Measurements from ENCODE around the gene MYO9A. TPM values are rescaled to one million over a fixed set of nuclear protein-coding genes. Genes with fewer than 3 reads are reported as not detected.

MYO9A gene
- total RNA-seq, 2 donors from 2014 or later, result 34.9 to 36.4 TPM

GRCh38 chr15:72063186-72063585, 54.8 kb downstream of the MYO9A start:
- H3K4me1 Mint-ChIP-seq, result peaks cover 27% of the 10 kb centered on the region
- no peaks in the 10 kb centered on the region for H3K36me3 Mint-ChIP-seq (ENCODE audit: low read depth)
- DNase-seq, result no peak
- Histone ChIP-seq H3K9me3 (ENCODE audit: control insufficient read depth, low read length) (peaks cover 5% of the 10 kb centered on the region), H3K4me3 (ENCODE audit: low read length) (no peak overlapping the region), H3K36me3 (ENCODE audit: control insufficient read depth, insufficient read depth, low read length) (no peaks in the 10 kb centered on the region), H3K4me1 (ENCODE audit: control insufficient read depth, insufficient read depth, low read length) (peaks cover 8% of the 10 kb centered on the region), H3K27ac (ENCODE audit: low read depth, low read length) (no peak overlapping the region), H3K9ac (ENCODE audit: extremely low read depth, low read length, poor library complexity, severe bottlenecking) (no peak overlapping the region), H3K27me3 (ENCODE audit: control insufficient read depth, insufficient read depth, low read length, poor library complexity, severe bottlenecking) (no peaks in the 10 kb centered on the region)
- no peaks in the 10 kb centered on the region for H3K9me3 Mint-ChIP-seq
- no peak for TF ChIP-seq CTCF (conservative IDR thresholded peaks at IDR 0.05)
- no peak overlapping the region for H3K4me3 Mint-ChIP-seq
- no peak overlapping the region for H3K27ac Mint-ChIP-seq
- no peaks in the 10 kb centered on the region for H3K27me3 Mint-ChIP-seq (ENCODE audit: insufficient read depth)

GRCh38 chr15:72062319-72062718, 55.6 kb downstream of the MYO9A start:
- DNase-seq, result no peak
- TF ChIP-seq CTCF (conservative IDR thresholded peaks at IDR 0.05), result no peak
- H3K36me3 ChIP-seq (ENCODE audit: control insufficient read depth, insufficient read depth, low read length), result no peaks in the 10 kb centered on the region
- Mint-ChIP-seq H3K27me3 (ENCODE audit: insufficient read depth) (no peaks in the 10 kb centered on the region), H3K27ac (no peak overlapping the region), H3K36me3 (ENCODE audit: low read depth) (no peaks in the 10 kb centered on the region), H3K4me1 (peaks cover 35% of the 10 kb centered on the region), H3K4me3 (no peak overlapping the region), H3K9me3 (no peaks in the 10 kb centered on the region)
- H3K9me3 ChIP-seq (ENCODE audit: control insufficient read depth, low read length), result peaks cover 5% of the 10 kb centered on the region
- H3K9ac ChIP-seq (ENCODE audit: extremely low read depth, low read length, poor library complexity, severe bottlenecking), result no peak overlapping the region
- H3K4me3 ChIP-seq (ENCODE audit: low read length), result no peak overlapping the region
- no peak overlapping the region for H3K27ac ChIP-seq (ENCODE audit: low read depth, low read length)
- no peaks in the 10 kb centered on the region for H3K27me3 ChIP-seq (ENCODE audit: control insufficient read depth, insufficient read depth, low read length, poor library complexity, severe bottlenecking)
- H3K4me1 ChIP-seq (ENCODE audit: control insufficient read depth, insufficient read depth, low read length), result peaks cover 8% of the 10 kb centered on the region

- Histone ChIP-seq H3K4me1 (ENCODE audit: control insufficient read depth, insufficient read depth, low read length) (peaks cover 8% of the 10 kb centered on the region), H3K36me3 (ENCODE audit: control insufficient read depth, insufficient read depth, low read length) (no peaks in the 10 kb centered on the region), H3K4me3 (ENCODE audit: low read length) (no peak overlapping the region), H3K27me3 (ENCODE audit: control insufficient read depth, insufficient read depth, low read length, poor library complexity, severe bottlenecking) (no peaks in the 10 kb centered on the region), H3K27ac (ENCODE audit: low read depth, low read length) (no peak overlapping the region), H3K9me3 (ENCODE audit: control insufficient read depth, low read length) (peaks cover 5% of the 10 kb centered on the region), H3K9ac (ENCODE audit: extremely low read depth, low read length, poor library complexity, severe bottlenecking) (no peak overlapping the region)
- WGBS, 2 experiments (ENCODE audit: insufficient coverage in 1 of 2, insufficient read length in 1 of 2), result 88 to 100% methylated on average over 1 to 2 of the region's 2 CpGs
- Mint-ChIP-seq H3K4me1 (peaks cover 36% of the 10 kb centered on the region), H3K9me3 (no peaks in the 10 kb centered on the region), H3K36me3 (ENCODE audit: low read depth) (no peaks in the 10 kb centered on the region), H3K27ac (peak overlapping the region; percentile 50), H3K27me3 (ENCODE audit: insufficient read depth) (no peaks in the 10 kb centered on the region), H3K4me3 (no peak overlapping the region)
- no peak for DNase-seq
- no peak for TF ChIP-seq CTCF (conservative IDR thresholded peaks at IDR 0.05)
Measured at GRCh38 chr15:72060687-72061250, 57.2 kb downstream of the MYO9A start.

All from endodermal cell (in vitro differentiated cells).